MM.1S (cell line): ENCODE data around the gene UNC13C.

Experiments used
- DNase-seq: peaks from one replicate; pipeline ENCODE4 v3.0.0-alpha.2; 2015
- H2AFZ ChIP-seq: fragments of 300-600 bp; sonication (generic); 2 replicates; pipeline ENCODE4 v1.6.0; 2016; ENCODE audit warnings: antibody characterized with exemption, low read length
- H3F3A ChIP-seq: fragments of 300-600 bp; sonication (generic); 2 replicates; pipeline ENCODE4 v1.6.1; 2016; ENCODE audit warnings: mild to moderate bottlenecking, antibody characterized with exemption, low read length, moderate library complexity, mixed read lengths; ENCODE audit not compliant: insufficient read depth
- H3K27ac ChIP-seq: fragments of 300-600 bp; sonication (generic); 2 replicates; pipeline ENCODE4 v1.5.1; 2016; ENCODE audit warnings: mild to moderate bottlenecking, low read length
- H3K27me3 ChIP-seq: fragments of 300-600 bp; sonication (generic); replicated peaks from 2 replicates; pipeline ENCODE4 v1.6.0; 2016; ENCODE audit warnings: low read length; ENCODE audit not compliant: insufficient read depth
- H3K36me3 ChIP-seq: fragments of 300-600 bp; sonication (generic); replicated peaks from 2 replicates; pipeline ENCODE4 v1.6.1; 2016; ENCODE audit warnings: mild to moderate bottlenecking, low read length, mixed read lengths; ENCODE audit not compliant: insufficient read depth
- H3K4me1 ChIP-seq: fragments of 300-600 bp; sonication (generic); 2 replicates; pipeline ENCODE4 v1.6.1; 2016; ENCODE audit warnings: low read length, mixed read lengths
- H3K4me2 ChIP-seq: fragments of 300-600 bp; sonication (generic); 2 replicates; pipeline ENCODE4 v1.6.0; 2016; ENCODE audit warnings: low read depth, low read length
- H3K4me3 ChIP-seq: fragments of 300-600 bp; sonication (generic); 2 replicates; pipeline ENCODE4 v1.5.1; 2016; ENCODE audit warnings: low read length, mixed read lengths
- H3K79me2 ChIP-seq: fragments of 300-600 bp; sonication (generic); 2 replicates; pipeline ENCODE4 v1.6.1; 2016; ENCODE audit warnings: mixed run types, low read length, mixed read lengths
- H3K9ac ChIP-seq: fragments of 300-600 bp; sonication (generic); 2 replicates; pipeline ENCODE4 v1.6.1; 2016; ENCODE audit warnings: low read length, mixed read lengths
- H3K9me2 ChIP-seq: fragments of 300-600 bp; sonication (generic); replicated peaks from 2 replicates; pipeline ENCODE4 v1.6.1; 2016; ENCODE audit warnings: mild to moderate bottlenecking, low read length, mixed read lengths; ENCODE audit not compliant: insufficient read depth
- H3K9me3 ChIP-seq: fragments of 300-600 bp; sonication (generic); replicated peaks from 2 replicates; pipeline ENCODE4 v1.6.1; 2016; ENCODE audit warnings: mild to moderate bottlenecking, low read length, mixed read lengths; ENCODE audit not compliant: insufficient read depth
- H4K20me1 ChIP-seq: fragments of 300-600 bp; sonication (generic); 2 replicates; pipeline ENCODE4 v1.6.1; 2016; ENCODE audit warnings: mild to moderate bottlenecking, low read length, moderate library complexity, mixed read lengths; ENCODE audit not compliant: insufficient read depth
- EZH2 ChIP-seq: fragments of 300-600 bp; sonication (generic); optimal IDR thresholded peaks from 2 replicates; pipeline ENCODE3; 2017; ENCODE audit warnings: low read depth, mild to moderate bottlenecking, antibody characterized with exemption, low read length, mixed read lengths
- EZH2phosphoT487 ChIP-seq: fragments of 300-600 bp; sonication (generic); IDR thresholded peaks from 2 replicates; pipeline ENCODE4 v1.6.1; 2018; ENCODE audit warnings: antibody characterized with exemption, low read length
- TF ChIP-seq, protein P1 (sequence below): fragments of 300-600 bp; sonication (generic); IDR thresholded peaks from 2 replicates; pipeline ENCODE4 v1.5.1; 2016; ENCODE audit warnings: antibody characterized with exemption, low read length, mixed read lengths

The UNC13C gene

DNA sequence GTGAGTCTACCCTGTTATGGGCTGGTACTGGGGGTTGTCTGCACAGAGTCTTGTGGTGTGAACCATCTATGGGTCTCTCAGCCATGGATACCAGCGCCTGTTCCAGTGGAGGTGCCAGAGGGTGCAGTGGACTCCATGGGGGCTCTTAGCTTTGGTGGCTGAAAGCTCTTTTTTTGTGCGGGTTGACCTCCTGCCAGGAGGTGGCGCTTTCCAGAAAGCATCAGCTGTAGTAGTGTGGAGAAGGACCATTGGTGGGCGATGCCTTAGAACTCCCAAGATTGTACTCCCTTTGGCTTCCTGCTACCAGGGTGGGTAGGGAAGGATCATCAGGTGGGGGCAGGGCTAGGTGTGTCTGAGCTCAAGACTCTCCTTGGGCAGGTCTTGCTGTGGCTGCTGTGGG, 615.9 kb downstream of the UNC13C start:
- DNase-seq, result no peak
- Histone ChIP-seq H3K27me3 (no peaks in the 10 kb centered on the region), H3K4me2 (no peak overlapping the region), H3K4me3 (no peak overlapping the region), H3K9me3 (no peaks in the 10 kb centered on the region), H3K9me2 (no peaks in the 10 kb centered on the region), H3K36me3 (peaks cover 10% of the 10 kb centered on the region; the same call in 1 of the 2 replicates), H3K79me2 (peaks cover 96% of the 10 kb centered on the region), H4K20me1 (no peaks in the 10 kb centered on the region), H3K9ac (no peak overlapping the region), H2AFZ (no peak overlapping the region), H3K27ac (no peak overlapping the region), H3F3A (no peaks in the 10 kb centered on the region), H3K4me1 (no peaks in the 10 kb centered on the region)
- TF ChIP-seq, protein P1, sequence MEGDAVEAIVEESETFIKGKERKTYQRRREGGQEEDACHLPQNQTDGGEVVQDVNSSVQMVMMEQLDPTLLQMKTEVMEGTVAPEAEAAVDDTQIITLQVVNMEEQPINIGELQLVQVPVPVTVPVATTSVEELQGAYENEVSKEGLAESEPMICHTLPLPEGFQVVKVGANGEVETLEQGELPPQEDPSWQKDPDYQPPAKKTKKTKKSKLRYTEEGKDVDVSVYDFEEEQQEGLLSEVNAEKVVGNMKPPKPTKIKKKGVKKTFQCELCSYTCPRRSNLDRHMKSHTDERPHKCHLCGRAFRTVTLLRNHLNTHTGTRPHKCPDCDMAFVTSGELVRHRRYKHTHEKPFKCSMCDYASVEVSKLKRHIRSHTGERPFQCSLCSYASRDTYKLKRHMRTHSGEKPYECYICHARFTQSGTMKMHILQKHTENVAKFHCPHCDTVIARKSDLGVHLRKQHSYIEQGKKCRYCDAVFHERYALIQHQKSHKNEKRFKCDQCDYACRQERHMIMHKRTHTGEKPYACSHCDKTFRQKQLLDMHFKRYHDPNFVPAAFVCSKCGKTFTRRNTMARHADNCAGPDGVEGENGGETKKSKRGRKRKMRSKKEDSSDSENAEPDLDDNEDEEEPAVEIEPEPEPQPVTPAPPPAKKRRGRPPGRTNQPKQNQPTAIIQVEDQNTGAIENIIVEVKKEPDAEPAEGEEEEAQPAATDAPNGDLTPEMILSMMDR, result no peak
- TF ChIP-seq EZH2phosphoT487, result no peak
- TF ChIP-seq EZH2, result no peak

DNA sequence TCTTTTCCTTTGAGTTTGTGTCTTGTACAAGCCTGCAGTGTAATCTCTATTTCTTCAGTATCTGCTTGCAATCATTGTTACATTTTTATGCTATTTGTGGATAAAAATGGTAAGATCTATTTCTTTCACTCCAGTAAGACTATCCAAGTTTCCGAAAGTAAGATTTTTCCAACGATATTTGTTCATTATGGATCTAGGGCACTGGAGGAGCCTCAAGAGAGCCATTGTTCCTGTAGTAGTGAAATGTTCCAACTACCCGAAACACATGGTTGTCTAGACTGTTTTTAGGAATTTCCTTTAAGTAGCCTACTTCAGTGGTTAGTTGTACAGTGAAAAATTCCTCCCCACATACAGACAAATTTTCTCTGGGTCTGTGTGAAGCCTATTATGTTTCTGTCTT, 621.1 kb downstream of the UNC13C start:
- Histone ChIP-seq H3K4me3 (no peak overlapping the region), H3K9me3 (no peaks in the 10 kb centered on the region), H3F3A (no peaks in the 10 kb centered on the region), H2AFZ (no peak overlapping the region), H3K36me3 (peaks cover 14% of the 10 kb centered on the region; the same call in 1 of the 2 replicates), H3K4me1 (no peaks in the 10 kb centered on the region), H3K9me2 (no peaks in the 10 kb centered on the region), H3K27ac (no peak overlapping the region), H3K79me2 (peaks cover 90% of the 10 kb centered on the region), H3K9ac (no peak overlapping the region), H3K4me2 (no peak overlapping the region), H3K27me3 (no peaks in the 10 kb centered on the region), H4K20me1 (no peaks in the 10 kb centered on the region)
- no peak for TF ChIP-seq EZH2phosphoT487
- TF ChIP-seq, protein P1, result no peak
- TF ChIP-seq EZH2, result no peak
- no peak for DNase-seq

DNA sequence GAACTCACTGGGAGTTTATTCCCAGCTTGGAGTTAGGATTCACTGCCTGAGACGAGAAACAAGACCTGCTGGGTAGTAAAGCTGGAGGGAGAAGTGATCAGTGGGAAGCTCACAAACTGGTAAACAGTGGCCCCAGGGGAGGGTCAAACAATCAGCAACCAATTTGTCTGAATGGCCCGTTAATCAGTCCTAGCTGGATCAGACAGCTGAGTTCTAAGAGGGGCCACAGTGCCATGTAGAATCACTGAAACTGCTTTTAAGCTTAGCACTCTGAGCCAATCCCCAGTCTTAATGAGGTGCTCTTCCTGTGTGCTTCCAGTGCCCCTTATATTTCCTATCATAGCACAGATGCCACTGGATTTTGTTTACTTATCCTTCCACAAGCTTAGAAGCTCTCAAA, 626.8 kb downstream of the UNC13C start:
- Histone ChIP-seq H4K20me1 (no peaks in the 10 kb centered on the region), H3K4me3 (no peak overlapping the region), H3F3A (no peaks in the 10 kb centered on the region), H2AFZ (no peak overlapping the region), H3K4me1 (no peaks in the 10 kb centered on the region), H3K4me2 (no peak overlapping the region), H3K9ac (no peak overlapping the region), H3K27ac (no peak overlapping the region), H3K36me3 (0 out of 2 replicates have a peak, but pooled peaks cover 4% of the 10 kb centered on the region), H3K9me3 (no peaks in the 10 kb centered on the region), H3K79me2 (peaks cover 73% of the 10 kb centered on the region), H3K27me3 (no peaks in the 10 kb centered on the region), H3K9me2 (no peaks in the 10 kb centered on the region)
- TF ChIP-seq EZH2, result no peak
- no peak for DNase-seq

DNA sequence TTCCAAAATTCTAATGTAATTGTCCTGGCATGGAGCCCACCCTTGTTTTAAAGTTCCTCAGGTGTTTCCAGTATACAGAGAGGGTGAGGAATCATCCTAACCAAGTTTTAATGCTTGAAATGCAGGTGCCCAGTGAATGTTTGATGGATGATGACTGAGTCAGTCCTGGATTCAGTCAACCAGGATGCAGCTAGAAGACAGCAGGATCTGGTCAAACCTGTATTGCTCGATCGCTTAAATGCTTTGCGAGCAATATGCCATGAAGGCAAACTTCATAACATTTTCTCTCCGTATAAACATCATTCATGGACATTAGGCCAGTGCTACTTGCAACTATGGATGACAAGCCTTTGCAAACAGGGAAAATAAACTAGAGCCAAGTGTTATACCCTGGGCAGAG, 627.3 kb downstream of the UNC13C start:
- TF ChIP-seq EZH2 (no peak), EZH2phosphoT487 (no peak)
- TF ChIP-seq, protein P1, result no peak
- no peak overlapping the region for H3K9ac ChIP-seq
- H3K4me1 ChIP-seq, result no peaks in the 10 kb centered on the region

More for the DNA sequence above, 627.3 kb downstream of the UNC13C start:
- no peak for DNase-seq
- Histone ChIP-seq H3K4me2 (no peak overlapping the region), H3F3A (no peaks in the 10 kb centered on the region), H2AFZ (no peak overlapping the region), H3K27me3 (no peaks in the 10 kb centered on the region), H4K20me1 (no peaks in the 10 kb centered on the region), H3K9me3 (no peaks in the 10 kb centered on the region), H3K36me3 (peaks cover 4% of the 10 kb centered on the region; the same call in 1 of the 2 replicates), H3K79me2 (peaks cover 75% of the 10 kb centered on the region), H3K9me2 (no peaks in the 10 kb centered on the region), H3K4me3 (no peak overlapping the region), H3K27ac (no peak overlapping the region)
